ACC112 (cell line): ENCODE results near the gene SDK2.

Experiments
- H2AFZ ChIP-seq: fragments of 200-600 bp; sonication (generic); one replicate; pipeline ENCODE4 v1.6.0; 2017; ENCODE audit warnings: antibody characterized with exemption, low read length; ENCODE audit not compliant: unreplicated experiment
- H3K27ac ChIP-seq: fragments of 200-600 bp; sonication (generic); 2 replicates; pipeline ENCODE4 v1.5.1; 2014; ENCODE audit warnings: low read depth, mild to moderate bottlenecking, antibody characterized with exemption, low read length, moderate library complexity
- H3K27me3 ChIP-seq: fragments of 200-600 bp; sonication (generic); 2 replicates; pipeline ENCODE4 v1.6.1; 2014; ENCODE audit warnings: mild to moderate bottlenecking, antibody characterized with exemption, low read length, moderate library complexity, mixed read lengths; ENCODE audit not compliant: insufficient read depth
- H3K36me3 ChIP-seq: fragments of 200-600 bp; sonication (generic); 2 replicates; pipeline ENCODE4 v1.6.1; 2016; ENCODE audit warnings: mild to moderate bottlenecking, antibody characterized with exemption, low read length, moderate library complexity, mixed read lengths; ENCODE audit not compliant: insufficient read depth
- H3K4me1 ChIP-seq: fragments of 200-600 bp; sonication (generic); one replicate; pipeline ENCODE4 v1.6.1; 2016; ENCODE audit warnings: low read length, mixed read lengths; ENCODE audit not compliant: insufficient read depth, unreplicated experiment, control insufficient read depth
- H3K4me3 ChIP-seq: fragments of 200-600 bp; sonication (generic); 2 replicates; pipeline ENCODE4 v1.5.1; 2014; ENCODE audit warnings: mild to moderate bottlenecking, low read depth, low read length
- H3K79me2 ChIP-seq: fragments of 200-600 bp; sonication (generic); one replicate; pipeline ENCODE4 v1.6.0; 2016; ENCODE audit warnings: low read length; ENCODE audit not compliant: control insufficient read depth, unreplicated experiment, insufficient read depth

Gene SDK2

DNA sequence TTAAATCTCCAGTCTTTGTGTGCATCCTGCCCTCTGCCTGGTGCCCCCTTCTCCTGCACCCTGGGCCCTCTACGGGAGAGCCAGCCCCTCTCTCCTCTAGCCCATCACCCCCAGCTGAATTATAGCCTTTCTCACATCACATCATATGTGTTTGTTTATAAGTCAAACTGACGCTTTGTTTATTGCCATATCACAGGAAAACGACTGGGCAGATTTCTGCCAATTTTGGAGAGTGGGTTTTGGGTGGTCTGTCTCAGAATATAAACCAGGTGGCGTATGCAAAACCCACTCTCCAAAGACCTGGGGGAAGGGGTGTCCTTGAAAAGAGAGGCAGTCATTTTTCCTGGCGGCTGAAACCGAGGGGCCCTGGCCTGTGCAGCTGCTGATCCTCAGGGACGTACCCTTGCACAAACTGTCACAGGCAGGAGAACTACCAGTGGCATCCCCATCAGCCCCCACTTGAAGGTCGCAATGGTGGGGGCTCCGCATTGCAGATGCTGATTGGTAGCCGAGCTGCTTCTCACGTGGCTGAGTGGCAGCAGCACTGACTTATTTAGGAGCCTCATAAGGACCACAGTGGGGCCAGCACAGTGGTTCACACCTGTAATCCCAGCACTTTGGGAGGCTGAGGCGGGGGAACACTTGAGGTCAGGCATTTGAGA lies 297.6 kb downstream of the SDK2 start:
- Histone ChIP-seq H3K27me3 (no peaks in the 10 kb centered on the region), H3K4me3 (no peak overlapping the region), H2AFZ (no peak overlapping the region), H3K27ac (no peak overlapping the region), H3K36me3 (no peaks in the 10 kb centered on the region), H3K4me1 (peaks cover 24% of the 10 kb centered on the region), H3K79me2 (no peaks in the 10 kb centered on the region)

DNA sequence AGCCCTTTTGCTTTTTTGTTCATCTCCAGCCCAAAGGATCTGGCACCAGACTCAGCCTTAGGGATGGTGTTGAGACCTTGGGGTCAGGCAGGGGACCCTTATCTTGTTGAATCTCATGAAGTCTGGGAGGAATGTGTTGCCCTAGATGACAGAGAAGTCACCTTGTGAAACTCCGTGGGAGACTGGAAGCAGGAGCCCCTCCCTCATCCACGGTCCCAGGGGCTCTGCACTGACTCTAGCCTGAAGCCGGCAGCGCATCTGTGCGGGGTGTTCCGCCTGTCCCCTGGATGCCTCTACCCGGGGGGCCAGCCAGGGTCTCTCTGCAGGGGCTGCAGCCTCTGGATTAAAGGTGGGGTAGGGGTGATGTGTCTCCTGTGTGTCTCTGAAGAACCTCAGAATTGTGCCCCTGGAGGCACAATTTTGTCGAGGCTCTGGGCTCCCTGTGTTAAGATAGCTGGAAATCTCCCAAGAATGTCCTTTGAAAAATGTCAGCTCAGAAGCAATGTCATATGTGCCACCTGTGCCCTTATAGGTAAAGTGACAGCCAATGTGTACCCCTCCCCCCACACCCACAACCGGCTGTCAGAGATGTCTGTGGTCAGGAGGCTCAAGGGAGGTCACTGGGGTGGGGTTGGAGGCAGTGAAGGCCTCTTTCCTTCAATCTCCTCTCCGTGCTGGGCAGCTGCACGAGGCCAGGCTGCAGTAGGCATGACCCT lies 300.3 kb downstream of the SDK2 start:
- H3K4me1 ChIP-seq: peaks cover 42% of the 10 kb centered on the region
- no peaks in the 10 kb centered on the region for H3K79me2 ChIP-seq
- H3K4me3 ChIP-seq: peak overlapping the region; percentile 61
- no peaks in the 10 kb centered on the region for H3K36me3 ChIP-seq
- H3K27me3 ChIP-seq: no peaks in the 10 kb centered on the region
- peak overlapping the region; percentile 98; the same call in 1 of the 2 replicates for H3K27ac ChIP-seq
- no peak overlapping the region for H2AFZ ChIP-seq

DNA sequence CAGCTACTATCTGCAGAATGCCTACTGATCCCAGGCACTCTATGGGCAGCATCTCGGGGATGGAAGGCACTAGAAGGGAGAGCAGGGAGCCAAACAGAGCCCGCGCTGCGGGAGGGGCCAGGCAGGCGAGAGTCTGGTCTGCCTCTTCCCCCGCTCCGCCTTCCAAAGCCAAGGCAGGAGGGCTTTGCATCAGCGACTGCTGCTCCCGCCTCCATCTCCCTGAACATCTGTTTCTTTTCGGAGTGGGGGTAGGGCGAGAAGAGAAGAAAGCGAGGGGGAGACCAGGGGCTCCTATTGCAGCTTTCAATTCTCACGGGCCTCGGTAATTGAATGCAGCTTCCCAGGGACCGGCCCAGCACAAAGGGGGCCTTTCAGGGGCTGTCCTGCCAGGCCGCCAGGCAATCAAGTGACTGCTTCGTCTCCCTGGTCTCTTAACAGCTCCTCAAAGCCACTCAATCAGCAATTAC lies 301.0 kb downstream of the SDK2 start:
- Histone ChIP-seq H3K27ac (peak overlapping the region; percentile 98), H3K36me3 (no peaks in the 10 kb centered on the region), H3K79me2 (no peaks in the 10 kb centered on the region), H2AFZ (peak overlapping the region; percentile 76), H3K4me1 (peaks cover 49% of the 10 kb centered on the region), H3K4me3 (peak overlapping the region; percentile 61), H3K27me3 (no peaks in the 10 kb centered on the region)

DNA sequence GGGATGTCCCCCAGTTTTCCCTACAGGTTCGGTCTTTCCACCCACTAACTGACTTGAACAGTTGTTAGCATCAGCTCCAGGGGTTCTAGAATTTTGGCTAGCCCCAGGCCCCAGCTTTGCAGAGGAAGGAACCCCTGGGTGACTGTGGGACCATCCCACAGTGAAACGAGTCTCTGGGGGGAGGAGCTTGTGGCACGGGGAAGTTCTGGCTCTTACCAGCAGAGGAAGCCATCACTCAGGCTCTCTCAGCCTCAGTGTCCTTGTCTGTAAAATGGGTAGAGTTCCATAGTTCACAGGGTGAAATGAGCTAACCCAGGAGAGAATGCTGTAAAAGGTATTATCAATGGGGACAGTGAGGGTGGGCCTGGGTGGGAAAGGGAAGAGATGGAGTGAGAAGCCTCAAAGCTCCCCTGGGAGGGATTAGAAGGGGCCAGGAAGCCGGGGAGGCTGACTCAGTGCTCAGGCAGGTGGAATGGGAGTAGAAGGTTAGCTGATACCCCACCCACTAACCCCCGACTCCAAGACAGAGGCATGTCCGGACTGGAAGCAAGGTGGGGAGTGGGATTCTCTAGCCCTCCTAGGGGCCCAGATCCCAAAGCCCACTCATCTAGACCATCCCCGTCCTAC lies 301.6 kb downstream of the SDK2 start:
- H3K36me3 ChIP-seq: no peaks in the 10 kb centered on the region
- peak overlapping the region; percentile 61 for H3K4me3 ChIP-seq
- H2AFZ ChIP-seq: peak overlapping the region; percentile 76
- peaks cover 54% of the 10 kb centered on the region for H3K4me1 ChIP-seq
- peak overlapping the region; percentile 98 for H3K27ac ChIP-seq
- no peaks in the 10 kb centered on the region for H3K27me3 ChIP-seq
- no peaks in the 10 kb centered on the region for H3K79me2 ChIP-seq

GRCh38 chr17:73342050-73342522 lies 302.2 kb downstream of the SDK2 start:
- peak overlapping the region; percentile 61; the same call in 1 of the 2 replicates for H3K4me3 ChIP-seq
- no peaks in the 10 kb centered on the region for H3K79me2 ChIP-seq
- no peaks in the 10 kb centered on the region for H3K36me3 ChIP-seq
- H2AFZ ChIP-seq: no peak overlapping the region
- peaks cover 54% of the 10 kb centered on the region for H3K4me1 ChIP-seq
- H3K27ac ChIP-seq: peak overlapping the region; percentile 98
- H3K27me3 ChIP-seq: no peaks in the 10 kb centered on the region

DNA sequence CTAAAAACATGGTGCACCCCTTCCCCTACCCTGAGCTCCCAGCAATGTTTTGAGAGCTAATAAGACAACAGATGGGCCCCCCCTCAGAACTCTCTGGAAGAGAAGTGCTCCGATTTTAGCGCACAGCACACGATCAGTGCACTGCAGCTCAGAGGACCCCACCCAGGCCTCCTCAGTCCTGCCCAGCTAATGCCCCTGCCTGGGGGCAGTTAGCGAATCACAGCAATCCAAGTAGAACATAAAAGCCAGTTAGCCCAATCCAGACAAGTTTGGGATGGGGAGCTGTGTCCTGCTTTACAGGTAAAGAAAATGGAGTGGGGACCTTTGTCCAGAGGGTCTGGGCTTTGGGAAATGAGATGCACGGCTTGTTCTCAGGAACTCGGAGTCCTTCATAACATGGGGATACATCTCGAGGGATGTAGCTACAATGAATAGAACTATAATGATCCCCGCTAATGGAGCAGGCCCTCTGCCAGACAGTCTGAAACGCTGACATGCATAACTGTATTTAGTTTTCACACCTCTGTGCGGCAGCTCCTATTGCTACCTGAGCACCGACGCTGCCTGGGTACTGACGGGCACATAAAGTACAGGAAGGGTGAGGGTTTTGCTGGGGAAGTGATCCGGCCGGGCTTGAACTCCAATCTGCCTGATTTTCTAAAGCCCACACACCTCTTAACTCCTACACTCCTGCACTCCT lies 302.7 kb downstream of the SDK2 start:
- Histone ChIP-seq H2AFZ (no peak overlapping the region), H3K27ac (peak overlapping the region; percentile 98), H3K4me1 (peaks cover 54% of the 10 kb centered on the region)

DNA sequence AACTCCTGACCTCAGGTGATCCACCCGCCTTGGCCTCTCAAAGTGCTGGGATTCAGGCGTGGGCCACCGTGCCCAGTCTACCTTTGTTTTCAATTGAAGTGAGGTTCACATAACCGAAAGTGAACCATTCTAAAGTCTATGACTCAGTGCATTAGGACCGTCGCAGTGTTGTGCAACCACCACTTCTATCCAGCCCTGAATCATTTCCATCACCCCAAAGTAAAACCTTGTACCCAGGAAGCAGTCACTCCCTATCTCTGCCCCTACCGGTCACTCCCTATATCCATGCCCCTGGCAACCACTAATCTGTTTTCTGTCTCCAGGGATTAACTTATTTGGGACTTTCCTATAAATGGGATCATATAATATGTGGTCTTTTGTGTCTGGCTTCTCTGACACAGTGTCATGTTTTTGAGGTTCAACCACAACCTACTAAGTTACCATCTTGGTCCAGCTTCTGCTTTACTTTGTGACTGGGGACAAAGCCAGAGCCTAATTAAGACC lies 304.1 kb downstream of the SDK2 start:
- H3K27me3 ChIP-seq: no peaks in the 10 kb centered on the region
- H3K79me2 ChIP-seq: no peaks in the 10 kb centered on the region
- H3K36me3 ChIP-seq: no peaks in the 10 kb centered on the region
- peaks cover 54% of the 10 kb centered on the region for H3K4me1 ChIP-seq
- peak overlapping the region; percentile 46; the same call in 1 of the 2 replicates for H3K4me3 ChIP-seq
- H2AFZ ChIP-seq: peak overlapping the region; percentile 42
- peak overlapping the region; percentile 98 for H3K27ac ChIP-seq

More for the DNA sequence above, 302.7 kb downstream of the SDK2 start:
- H3K27me3 ChIP-seq: no peaks in the 10 kb centered on the region
- no peak overlapping the region for H3K4me3 ChIP-seq
- H3K36me3 ChIP-seq: no peaks in the 10 kb centered on the region
- H3K79me2 ChIP-seq: no peaks in the 10 kb centered on the region

- Histone ChIP-seq H3K36me3 (no peaks in the 10 kb centered on the region), H3K27ac (peak overlapping the region; percentile 36), H3K79me2 (no peaks in the 10 kb centered on the region), H3K4me3 (no peak overlapping the region), H2AFZ (peak overlapping the region; percentile 67), H3K4me1 (peaks cover 51% of the 10 kb centered on the region), H3K27me3 (no peaks in the 10 kb centered on the region)
Measured at GRCh38 chr17:73338566-73339197, 305.6 kb downstream of the SDK2 start.

- no peaks in the 10 kb centered on the region for H3K27me3 ChIP-seq
- H2AFZ ChIP-seq: peak overlapping the region; percentile 67
- no peak overlapping the region for H3K4me3 ChIP-seq
- H3K4me1 ChIP-seq: peaks cover 50% of the 10 kb centered on the region
- no peaks in the 10 kb centered on the region for H3K36me3 ChIP-seq
- H3K79me2 ChIP-seq: no peaks in the 10 kb centered on the region
- H3K27ac ChIP-seq: peak overlapping the region; percentile 36
Measured at GRCh38 chr17:73338050-73338521, 306.2 kb downstream of the SDK2 start.

DNA sequence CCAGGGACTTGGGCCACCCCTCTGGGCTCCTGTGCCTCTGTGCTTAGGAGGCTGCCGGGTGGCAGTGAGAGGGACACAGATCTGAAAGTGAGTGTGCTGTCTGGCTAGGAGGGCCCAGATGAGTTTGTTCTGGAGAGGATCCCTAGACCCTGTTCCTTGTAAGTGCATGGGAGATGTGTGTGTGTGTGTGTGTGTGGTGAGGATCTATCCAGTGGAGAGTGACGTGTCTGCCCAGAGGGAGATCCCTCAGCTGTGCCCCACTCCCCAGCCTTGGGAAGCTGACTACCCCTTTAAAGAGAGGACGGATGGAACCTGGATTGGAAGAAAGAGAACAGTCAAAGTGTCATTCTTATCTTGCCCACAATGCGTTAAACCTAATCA lies 306.9 kb downstream of the SDK2 start:
- no peak overlapping the region for H3K27ac ChIP-seq
- H3K4me1 ChIP-seq: peaks cover 44% of the 10 kb centered on the region

More for the DNA sequence above, 306.9 kb downstream of the SDK2 start:
- no peaks in the 10 kb centered on the region for H3K79me2 ChIP-seq
- H3K4me3 ChIP-seq: no peak overlapping the region
- H2AFZ ChIP-seq: no peak overlapping the region
- H3K36me3 ChIP-seq: no peaks in the 10 kb centered on the region
- no peaks in the 10 kb centered on the region for H3K27me3 ChIP-seq
